ENCODE measurements around the gene GRAMD2B.

Gene GRAMD2B

DNA sequence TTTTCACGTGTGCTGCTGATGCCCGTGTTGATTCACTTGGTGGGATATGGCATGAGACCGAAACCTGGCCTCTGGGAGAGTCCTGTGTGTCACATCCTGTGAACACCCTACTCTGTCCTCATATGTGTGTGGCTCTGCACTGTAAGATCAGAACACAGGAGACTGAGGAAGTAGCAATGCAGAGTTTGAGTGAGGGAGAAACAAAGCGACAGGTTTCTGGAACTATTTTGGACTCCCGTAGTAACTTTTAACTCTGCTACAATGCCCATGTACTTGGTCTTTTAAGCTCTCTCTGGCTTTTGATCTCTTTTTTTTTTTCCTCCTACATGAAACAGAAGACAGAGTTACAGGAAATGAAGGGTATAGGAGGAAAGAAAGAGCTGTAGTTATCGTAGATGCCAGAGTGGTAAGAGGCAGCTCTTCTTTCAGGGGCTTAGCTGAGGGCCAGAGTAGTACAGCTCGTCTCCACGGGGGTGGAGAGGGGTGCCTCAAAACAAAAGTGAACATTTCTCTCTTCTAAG, 26.6 kb downstream of the GRAMD2B start:
- H3K36me3 ChIP-seq (ENCODE audit: insufficient read depth, low read length) = no peaks in the 10 kb centered on the region
- H3K79me2 ChIP-seq (ENCODE audit: insufficient read depth, low read length) = no peaks in the 10 kb centered on the region
- no peaks in the 10 kb centered on the region for H3K27me3 ChIP-seq (ENCODE audit: insufficient read depth, low read length)
- H3K4me3 ChIP-seq (ENCODE audit: low read depth, low read length, poor library complexity, severe bottlenecking) = peak overlapping the region; percentile 22
- 0 out of 2 replicates have a peak overlapping the region, but pooled peaks have one; percentile 4 for H2AFZ ChIP-seq (ENCODE audit: low read length)
- peak overlapping the region; percentile 41 for H3K4me2 ChIP-seq (ENCODE audit: low read length)
- H3K4me1 ChIP-seq (ENCODE audit: insufficient read depth, low read length, severe bottlenecking) = peaks cover 28% of the 10 kb centered on the region
- H3K9ac ChIP-seq (ENCODE audit: low read length) = peak overlapping the region; percentile 22; the same call in 1 of the 2 replicates
- H4K20me1 ChIP-seq (ENCODE audit: insufficient read depth, low read length) = no peaks in the 10 kb centered on the region
- H3K9me2 ChIP-seq (ENCODE audit: low read depth, low read length) = no peaks in the 10 kb centered on the region
- H3K27ac ChIP-seq (ENCODE audit: low read depth, low read length, poor library complexity, severe bottlenecking) = peak overlapping the region; percentile 77
- TF ChIP-seq EZH2 (IDR thresholded peaks at IDR 0.05; ENCODE audit: borderline replicate concordance, low read length) (no peak), CTCF (IDR thresholded peaks at IDR 0.05; ENCODE audit: low read length) (no peak)
- H3F3A ChIP-seq (ENCODE audit: insufficient read depth, low read length) = no peaks in the 10 kb centered on the region
- H3K9me3 ChIP-seq (ENCODE audit: low read length) = no peaks in the 10 kb centered on the region

GRCh38 chr5:126450346-126450745, 27.1 kb downstream of the GRAMD2B start:
- Histone ChIP-seq H3K36me3 (ENCODE audit: insufficient read depth, low read length) (no peaks in the 10 kb centered on the region), H3F3A (ENCODE audit: insufficient read depth, low read length) (no peaks in the 10 kb centered on the region), H3K27me3 (ENCODE audit: insufficient read depth, low read length) (no peaks in the 10 kb centered on the region), H3K4me1 (ENCODE audit: insufficient read depth, low read length, severe bottlenecking) (peaks cover 28% of the 10 kb centered on the region), H2AFZ (ENCODE audit: low read length) (no peak overlapping the region), H3K9me2 (ENCODE audit: low read depth, low read length) (no peaks in the 10 kb centered on the region), H4K20me1 (ENCODE audit: insufficient read depth, low read length) (no peaks in the 10 kb centered on the region), H3K9me3 (ENCODE audit: low read length) (no peaks in the 10 kb centered on the region), H3K4me3 (ENCODE audit: low read depth, low read length, poor library complexity, severe bottlenecking) (peak overlapping the region; percentile 22), H3K9ac (ENCODE audit: low read length) (peak overlapping the region; percentile 22; the same call in 1 of the 2 replicates), H3K79me2 (ENCODE audit: insufficient read depth, low read length) (no peaks in the 10 kb centered on the region), H3K4me2 (ENCODE audit: low read length) (peak overlapping the region; percentile 41), H3K27ac (ENCODE audit: low read depth, low read length, poor library complexity, severe bottlenecking) (peak overlapping the region; percentile 77)
- TF ChIP-seq CTCF (IDR thresholded peaks at IDR 0.05; ENCODE audit: low read length) = no peak
- TF ChIP-seq EZH2 (IDR thresholded peaks at IDR 0.05; ENCODE audit: borderline replicate concordance, low read length) = no peak

DNA sequence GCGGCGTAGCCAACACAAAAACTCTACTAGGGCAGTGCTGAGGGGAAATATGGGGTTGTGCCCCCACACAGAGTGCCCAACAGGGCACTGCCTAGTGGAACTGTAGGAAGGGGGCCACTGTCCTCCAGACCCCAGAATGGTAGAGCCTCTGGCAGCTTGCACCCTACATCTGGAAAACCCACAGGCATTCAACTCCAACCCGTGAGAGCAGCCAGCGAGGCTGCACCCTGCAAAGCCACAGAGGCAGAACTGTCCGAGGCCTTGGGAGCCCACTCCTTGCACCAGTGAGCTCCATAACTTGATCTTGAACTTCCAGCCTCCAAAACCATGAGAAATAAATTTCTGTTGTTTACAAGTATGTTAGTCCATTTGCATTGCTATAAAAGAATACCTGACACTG, 27.7 kb downstream of the GRAMD2B start:
- no peaks in the 10 kb centered on the region for H3F3A ChIP-seq (ENCODE audit: insufficient read depth, low read length)

More for the DNA sequence above, 27.7 kb downstream of the GRAMD2B start:
- no peaks in the 10 kb centered on the region for H3K9me3 ChIP-seq (ENCODE audit: low read length)
- no peaks in the 10 kb centered on the region for H3K27me3 ChIP-seq (ENCODE audit: insufficient read depth, low read length)
- TF ChIP-seq EZH2 (IDR thresholded peaks at IDR 0.05; ENCODE audit: borderline replicate concordance, low read length) (no peak), CTCF (IDR thresholded peaks at IDR 0.05; ENCODE audit: low read length) (no peak)
- no peak overlapping the region for H3K9ac ChIP-seq (ENCODE audit: low read length)
- H3K9me2 ChIP-seq (ENCODE audit: low read depth, low read length) = no peaks in the 10 kb centered on the region
- no peak overlapping the region for H2AFZ ChIP-seq (ENCODE audit: low read length)
- H3K4me3 ChIP-seq (ENCODE audit: low read depth, low read length, poor library complexity, severe bottlenecking) = no peak overlapping the region
- peak overlapping the region; percentile 41; the same call in 1 of the 2 replicates for H3K4me2 ChIP-seq (ENCODE audit: low read length)
- peaks cover 28% of the 10 kb centered on the region for H3K4me1 ChIP-seq (ENCODE audit: insufficient read depth, low read length, severe bottlenecking)
- no peaks in the 10 kb centered on the region for H3K36me3 ChIP-seq (ENCODE audit: insufficient read depth, low read length)
- H4K20me1 ChIP-seq (ENCODE audit: insufficient read depth, low read length) = no peaks in the 10 kb centered on the region
- H3K27ac ChIP-seq (ENCODE audit: low read depth, low read length, poor library complexity, severe bottlenecking) = peak overlapping the region; percentile 10
- no peaks in the 10 kb centered on the region for H3K79me2 ChIP-seq (ENCODE audit: insufficient read depth, low read length)
